ENCODE data around the gene UBE2G2. TPM values are rescaled to one million over a fixed set of nuclear protein-coding genes. Genes with fewer than 3 reads are reported as not detected.

Gene UBE2G2
- total RNA-seq, 1 experiment from 2014 or later: 91.3 TPM

DNA sequence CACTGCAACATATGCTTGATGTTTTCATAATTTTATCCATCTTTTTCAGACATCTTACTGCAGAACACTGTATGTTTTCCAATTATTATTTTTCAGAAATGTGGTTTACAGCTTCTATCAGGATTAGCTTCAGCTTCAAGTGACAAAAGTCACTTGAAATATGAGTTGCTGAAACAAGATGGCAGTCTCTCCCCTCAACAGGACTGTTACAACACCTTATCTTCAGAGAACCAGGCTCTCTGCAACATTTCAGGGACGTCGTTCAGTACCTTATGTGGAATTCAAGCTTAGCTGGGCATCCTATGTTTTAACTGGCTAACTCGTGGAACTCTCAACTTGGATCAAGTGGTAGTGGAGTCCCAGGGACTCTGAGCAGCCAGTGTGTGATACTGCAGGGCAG lies 2.0 kb upstream of the UBE2G2 start:
- ChIA-PET CTCF (no interaction called here), POLR2A (no interaction called here)
- peaks cover 22% of the 10 kb centered on the region for H3K4me1 ChIP-seq
- Mint-ChIP-seq H3K9me3 (ENCODE audit: unreplicated experiment) (no peaks in the 10 kb centered on the region), H3K27ac (ENCODE audit: unreplicated experiment) (no peak overlapping the region), H3K27me3 (ENCODE audit: insufficient read depth, unreplicated experiment) (no peaks in the 10 kb centered on the region), H3K4me3 (ENCODE audit: unreplicated experiment) (no peak overlapping the region), H3K4me1 (ENCODE audit: low read depth, unreplicated experiment) (peaks cover 14% of the 10 kb centered on the region), H3K36me3 (ENCODE audit: insufficient read depth, unreplicated experiment) (peaks cover 86% of the 10 kb centered on the region)
- DNase-seq: no peak
- H3K9me3 ChIP-seq: no peaks in the 10 kb centered on the region
- no peaks in the 10 kb centered on the region for H3K27me3 ChIP-seq (replicated peaks; ENCODE audit: control insufficient read depth, insufficient read depth, low read length)
- intact Hi-C loops (cut with micrococcal nuclease; ENCODE audit: unreplicated experiment): no loop called here
- no TSS peak for BruUV-seq (replicated peaks)
- H3K36me3 ChIP-seq (ENCODE audit: control insufficient read depth, insufficient read depth, low read length): peaks cover 1% of the 10 kb centered on the region; the same call in 1 of the 2 replicates
- TF ChIP-seq, protein P1, sequence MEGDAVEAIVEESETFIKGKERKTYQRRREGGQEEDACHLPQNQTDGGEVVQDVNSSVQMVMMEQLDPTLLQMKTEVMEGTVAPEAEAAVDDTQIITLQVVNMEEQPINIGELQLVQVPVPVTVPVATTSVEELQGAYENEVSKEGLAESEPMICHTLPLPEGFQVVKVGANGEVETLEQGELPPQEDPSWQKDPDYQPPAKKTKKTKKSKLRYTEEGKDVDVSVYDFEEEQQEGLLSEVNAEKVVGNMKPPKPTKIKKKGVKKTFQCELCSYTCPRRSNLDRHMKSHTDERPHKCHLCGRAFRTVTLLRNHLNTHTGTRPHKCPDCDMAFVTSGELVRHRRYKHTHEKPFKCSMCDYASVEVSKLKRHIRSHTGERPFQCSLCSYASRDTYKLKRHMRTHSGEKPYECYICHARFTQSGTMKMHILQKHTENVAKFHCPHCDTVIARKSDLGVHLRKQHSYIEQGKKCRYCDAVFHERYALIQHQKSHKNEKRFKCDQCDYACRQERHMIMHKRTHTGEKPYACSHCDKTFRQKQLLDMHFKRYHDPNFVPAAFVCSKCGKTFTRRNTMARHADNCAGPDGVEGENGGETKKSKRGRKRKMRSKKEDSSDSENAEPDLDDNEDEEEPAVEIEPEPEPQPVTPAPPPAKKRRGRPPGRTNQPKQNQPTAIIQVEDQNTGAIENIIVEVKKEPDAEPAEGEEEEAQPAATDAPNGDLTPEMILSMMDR (IDR thresholded peaks at IDR 0.05; ENCODE audit: insufficient read depth in 1 of 2, low read depth in 1 of 2, low read length in 1 of 2, severe bottlenecking in 1 of 2, unreplicated experiment in 1 of 2): no peak
- no peak overlapping the region for H3K4me3 ChIP-seq (ENCODE audit: low read depth, low read length)

DNA sequence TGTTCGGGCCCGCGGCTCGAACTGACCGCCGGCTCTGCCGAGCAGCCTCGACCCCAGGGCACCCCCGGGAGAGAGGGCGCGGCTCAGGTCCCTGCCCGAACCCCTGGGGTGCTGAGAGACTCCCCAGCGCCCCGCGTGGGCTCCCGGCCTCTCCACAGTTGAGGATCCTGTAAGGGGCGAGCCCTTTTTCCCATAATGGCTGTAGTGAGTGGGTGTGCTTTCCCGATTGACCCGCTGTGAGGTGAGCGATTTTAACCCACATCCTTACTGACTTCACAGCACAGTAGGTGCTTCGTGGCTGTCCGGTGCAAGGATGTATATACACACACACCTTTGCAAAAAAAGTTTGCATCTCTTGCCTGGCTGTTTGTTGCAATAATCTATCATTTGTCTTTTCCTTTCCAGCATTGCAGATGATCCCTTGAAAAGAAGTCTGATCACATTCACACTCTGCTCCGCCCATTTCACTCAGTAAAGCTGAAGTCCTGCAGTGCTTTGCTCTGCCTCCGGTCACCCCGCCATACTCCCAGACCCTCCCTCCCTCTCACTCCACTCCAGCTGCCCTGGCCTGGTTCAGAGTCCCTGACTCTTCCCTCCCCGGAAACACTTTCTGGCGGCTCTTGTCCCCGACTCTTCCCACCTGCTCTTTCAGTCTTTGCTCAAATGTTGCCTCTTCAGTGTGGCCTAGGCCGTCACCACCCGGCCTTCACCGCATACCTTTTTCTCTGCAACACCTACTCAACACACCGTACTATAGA lies 955 bp upstream of the UBE2G2 start:
- CTCF ChIA-PET: interaction anchor here (0.6 to 1.6 kb wide), 3 partner anchors 9 to 71 kb away, joined by 4 to 13 read pairs (median 4); partner anchors contain the start of gene PTTG1IP
- H3K36me3 Mint-ChIP-seq (ENCODE audit: insufficient read depth, unreplicated experiment): peaks cover 86% of the 10 kb centered on the region
- intact Hi-C loops (cut with micrococcal nuclease; ENCODE audit: unreplicated experiment): no loop called here

DNA sequence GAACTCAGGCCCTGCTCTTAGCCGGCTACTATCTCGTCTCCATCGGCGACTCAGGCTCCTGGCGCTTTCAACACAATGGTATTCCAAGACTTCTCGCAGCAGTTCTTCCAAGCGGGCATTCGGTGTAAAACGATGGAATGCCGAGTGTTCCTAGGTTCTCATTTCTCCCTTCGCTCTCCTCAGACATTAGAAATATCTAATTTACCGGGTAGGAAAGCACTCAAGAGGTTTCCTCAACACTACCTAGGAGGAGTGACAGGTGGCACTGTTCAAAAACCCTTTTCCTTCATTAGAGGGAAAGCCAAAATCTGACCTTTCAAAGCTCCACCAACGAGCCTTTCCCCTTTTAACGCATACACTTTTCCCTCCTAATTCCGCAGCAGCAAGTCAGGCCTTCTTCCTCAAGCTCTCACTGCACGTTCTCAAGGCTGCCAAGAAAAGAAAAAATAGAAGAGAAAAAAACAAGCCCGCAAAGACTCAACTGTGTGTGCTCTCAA lies 601 bp downstream of the UBE2G2 start:
- no peaks in the 10 kb centered on the region for H3K27me3 ChIP-seq (replicated peaks; ENCODE audit: control insufficient read depth, insufficient read depth, low read length)
- intact Hi-C loops (cut with micrococcal nuclease; ENCODE audit: unreplicated experiment): loop anchor here (1.0 kb wide), 1 partner anchor 74 kb away; no protein-coding TSS in a partner anchor
- ChIA-PET POLR2A (interaction anchor here (1.0 to 4.5 kb wide), 4 partner anchors 17 to 462 kb away, joined by 3 to 24 read pairs (median 9); partner anchors contain the start of genes CFAP410, PTTG1IP and SUMO3), CTCF (interaction anchor here (0.5 to 1.6 kb wide), 8 partner anchors 8 to 1331 kb away, joined by 3 to 13 read pairs (median 3); partner anchors contain the start of gene PTTG1IP)
- TF ChIP-seq, protein P1 (IDR thresholded peaks at IDR 0.05; ENCODE audit: insufficient read depth in 1 of 2, low read depth in 1 of 2, low read length in 1 of 2, severe bottlenecking in 1 of 2, unreplicated experiment in 1 of 2): peak; percentile 38 to 54
- Mint-ChIP-seq H3K27me3 (ENCODE audit: insufficient read depth, unreplicated experiment) (no peaks in the 10 kb centered on the region), H3K4me3 (ENCODE audit: unreplicated experiment) (peak overlapping the region; percentile 84), H3K36me3 (ENCODE audit: insufficient read depth, unreplicated experiment) (peaks cover 87% of the 10 kb centered on the region), H3K4me1 (ENCODE audit: low read depth, unreplicated experiment) (peaks cover 14% of the 10 kb centered on the region), H3K9me3 (ENCODE audit: unreplicated experiment) (no peaks in the 10 kb centered on the region), H3K27ac (ENCODE audit: unreplicated experiment) (peak overlapping the region; percentile 77)
- BruUV-seq (replicated peaks): no TSS peak
- peak overlapping the region; percentile 72 for H3K4me3 ChIP-seq (ENCODE audit: low read depth, low read length)
- peaks cover 22% of the 10 kb centered on the region for H3K4me1 ChIP-seq
- H3K36me3 ChIP-seq (ENCODE audit: control insufficient read depth, insufficient read depth, low read length): peaks cover 1% of the 10 kb centered on the region; the same call in 1 of the 2 replicates
- no peaks in the 10 kb centered on the region for H3K9me3 ChIP-seq
- peak in 1 of 2 experiments; percentile 34 for DNase-seq

More for the DNA sequence above, 955 bp upstream of the UBE2G2 start:
- Mint-ChIP-seq H3K4me3 (ENCODE audit: unreplicated experiment) (peak overlapping the region; percentile 84), H3K9me3 (ENCODE audit: unreplicated experiment) (no peaks in the 10 kb centered on the region), H3K27ac (ENCODE audit: unreplicated experiment) (peak overlapping the region; percentile 77), H3K4me1 (ENCODE audit: low read depth, unreplicated experiment) (peaks cover 14% of the 10 kb centered on the region), H3K27me3 (ENCODE audit: insufficient read depth, unreplicated experiment) (no peaks in the 10 kb centered on the region)
- Histone ChIP-seq H3K4me3 (ENCODE audit: low read depth, low read length) (peak overlapping the region; percentile 72), H3K9me3 (no peaks in the 10 kb centered on the region), H3K27me3 (replicated peaks; ENCODE audit: control insufficient read depth, insufficient read depth, low read length) (no peaks in the 10 kb centered on the region), H3K4me1 (peaks cover 22% of the 10 kb centered on the region), H3K36me3 (ENCODE audit: control insufficient read depth, insufficient read depth, low read length) (peaks cover 1% of the 10 kb centered on the region; the same call in 1 of the 2 replicates)
- POLR2A ChIA-PET: interaction anchor here (1.0 to 4.5 kb wide), 3 partner anchors 15 to 464 kb away, joined by 9 to 24 read pairs (median 9); partner anchors contain the start of genes CFAP410, PTTG1IP and SUMO3
- peak; percentile 43 to 50 for DNase-seq
- TF ChIP-seq, protein P1 (IDR thresholded peaks at IDR 0.05; ENCODE audit: insufficient read depth in 1 of 2, low read depth in 1 of 2, low read length in 1 of 2, severe bottlenecking in 1 of 2, unreplicated experiment in 1 of 2): no peak
- BruUV-seq (replicated peaks): no TSS peak
